ENCODE results near the gene CACNA1C. TPM values are rescaled to one million over a fixed set of nuclear protein-coding genes. Genes with fewer than 3 reads are reported as not detected.
A peak's percentile ranks its signal among the peaks of the same experiment; 100 is the strongest.

The CACNA1C gene
- total RNA-seq, 1 experiment from 2014 or later: 1.1 TPM

- WGBS (ENCODE audit: extremely low coverage, insufficient read length, low lambda C conversion rate): no CpG with 5 or more reads among the region's 16 CpGs
- no peak overlapping the region for H3K4me2 ChIP-seq (ENCODE audit: insufficient read depth, insufficient read length, low read length)
- H3K23me2 ChIP-seq (ENCODE audit: insufficient read length, low read depth, low read length, poor library complexity, severe bottlenecking): no peaks in the 10 kb centered on the region
- no peak overlapping the region; the same call in 1 of the 2 replicates for H3K14ac ChIP-seq (ENCODE audit: insufficient read depth, low read length)
- no peak overlapping the region for H3K4ac ChIP-seq (ENCODE audit: low read depth, low read length)
- no peak for DNase-seq
- Mint-ChIP-seq H3K4me1 (peaks cover 3% of the 10 kb centered on the region in 2 experiments), H3K27ac (peak overlapping the region in 2 of 3 experiments; percentile 19 to 27; a peak in 2 of 7 replicates), H3K9me3 (peaks cover 2 to 3% of the 10 kb centered on the region in 2 experiments; a peak in 2 of 5 replicates), H3K27me3 (ENCODE audit: low read depth) (peaks cover 18% of the 10 kb centered on the region), H3K36me3 (ENCODE audit: insufficient read depth in 1 of 3, low read depth in 3 of 3) (peaks cover 0 to 6% (median 0%) of the 10 kb centered on the region in 3 experiments; a peak in 2 of 7 replicates), H3K4me3 (no peak overlapping the region)
- no peak overlapping the region for H2AK5ac ChIP-seq (ENCODE audit: insufficient read length, low read length)
- no peak overlapping the region for H2BK5ac ChIP-seq (ENCODE audit: insufficient read length, low read length)
- H4K20me1 ChIP-seq (ENCODE audit: control insufficient read depth, insufficient read depth, insufficient read length): no peaks in the 10 kb centered on the region
- no peaks in the 10 kb centered on the region; the same call in 1 of the 2 replicates for H3K27me3 ChIP-seq (ENCODE audit: insufficient read depth, low read length)
- H3K79me1 ChIP-seq (ENCODE audit: insufficient read depth, low read depth, low read length, poor library complexity, severe bottlenecking): no peaks in the 10 kb centered on the region
- no peaks in the 10 kb centered on the region for H3K9me3 ChIP-seq (ENCODE audit: control insufficient read depth, low read depth, low read length)
- H3K23ac ChIP-seq (ENCODE audit: insufficient read length, low read depth, low read length): no peak overlapping the region
- H4K5ac ChIP-seq (ENCODE audit: insufficient read length, low read depth, low read length): no peak overlapping the region
- no peaks in the 10 kb centered on the region for H3K4me1 ChIP-seq (ENCODE audit: insufficient read depth, low read length)
- no peak overlapping the region for H4K8ac ChIP-seq (replicated peaks; ENCODE audit: insufficient read length, low read depth, low read length)
- H2BK120ac ChIP-seq (ENCODE audit: low read depth, low read length, poor library complexity, severe bottlenecking): no peak overlapping the region
- H2BK20ac ChIP-seq (ENCODE audit: low read depth, low read length, poor library complexity, severe bottlenecking): no peak overlapping the region
- no peak overlapping the region for H3K18ac ChIP-seq (ENCODE audit: insufficient read length, low read depth, low read length)
- TF ChIP-seq, protein P1, sequence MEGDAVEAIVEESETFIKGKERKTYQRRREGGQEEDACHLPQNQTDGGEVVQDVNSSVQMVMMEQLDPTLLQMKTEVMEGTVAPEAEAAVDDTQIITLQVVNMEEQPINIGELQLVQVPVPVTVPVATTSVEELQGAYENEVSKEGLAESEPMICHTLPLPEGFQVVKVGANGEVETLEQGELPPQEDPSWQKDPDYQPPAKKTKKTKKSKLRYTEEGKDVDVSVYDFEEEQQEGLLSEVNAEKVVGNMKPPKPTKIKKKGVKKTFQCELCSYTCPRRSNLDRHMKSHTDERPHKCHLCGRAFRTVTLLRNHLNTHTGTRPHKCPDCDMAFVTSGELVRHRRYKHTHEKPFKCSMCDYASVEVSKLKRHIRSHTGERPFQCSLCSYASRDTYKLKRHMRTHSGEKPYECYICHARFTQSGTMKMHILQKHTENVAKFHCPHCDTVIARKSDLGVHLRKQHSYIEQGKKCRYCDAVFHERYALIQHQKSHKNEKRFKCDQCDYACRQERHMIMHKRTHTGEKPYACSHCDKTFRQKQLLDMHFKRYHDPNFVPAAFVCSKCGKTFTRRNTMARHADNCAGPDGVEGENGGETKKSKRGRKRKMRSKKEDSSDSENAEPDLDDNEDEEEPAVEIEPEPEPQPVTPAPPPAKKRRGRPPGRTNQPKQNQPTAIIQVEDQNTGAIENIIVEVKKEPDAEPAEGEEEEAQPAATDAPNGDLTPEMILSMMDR (conservative IDR thresholded peaks at IDR 0.05): no peak
- H2BK15ac ChIP-seq (ENCODE audit: low read depth, low read length): no peak overlapping the region
- H2AFZ ChIP-seq (ENCODE audit: low read length): no peak overlapping the region
- no peaks in the 10 kb centered on the region for H3K79me2 ChIP-seq (ENCODE audit: insufficient read depth, low read length)
- no peak overlapping the region for H2BK12ac ChIP-seq (ENCODE audit: insufficient read length, low read depth, low read length)
- no peak overlapping the region for H4K91ac ChIP-seq (ENCODE audit: insufficient read length, low read depth, low read length)
- no peak overlapping the region for H3K9ac ChIP-seq (ENCODE audit: extremely low read depth, insufficient read length, low read length)
- no peak overlapping the region for H3T11ph ChIP-seq (ENCODE audit: low read length)
- no peak overlapping the region for H3K27ac ChIP-seq (ENCODE audit: insufficient read length, low read depth, low read length)
- H3K56ac ChIP-seq (ENCODE audit: insufficient read length, low read depth, low read length): no peak overlapping the region
Measured at GRCh38 chr12:2633176-2633824, 580.5 kb downstream of the CACNA1C start.

Data from H9 (cell line).